Activated B cell treated with CpG ODN at 0.5 μM for 24 hours (primary cell): ENCODE results near the gene SLC25A33. TPM values are rescaled to one million over a fixed set of nuclear protein-coding genes. Genes with fewer than 3 reads are reported as not detected.

Source experiments
- ATAC-seq: fragments of 200-7000 bp; cut with Tn5 transposase; one replicate; pipeline ENCODE4 v1.10.0; 2021; ENCODE audit warnings: low read depth, mild to moderate bottlenecking, moderate library complexity
- CTCF ChIA-PET: fragments of 350-600 bp; sonication (Branson Sonifier 250); formaldehyde crosslinking; loops from one replicate; lab custom pipeline; 2021; ENCODE audit warnings: antibody characterized with exemption; lab: Charles Lee
- POLR2A ChIA-PET: fragments of 350-600 bp; sonication (Branson Sonifier 250); formaldehyde crosslinking; loops from one replicate; lab custom pipeline; 2021; ENCODE audit warnings: antibody characterized with exemption; lab: Charles Lee
- DNase-seq: peaks from one replicate; pipeline ENCODE4 v3.0.0; 2022
- H3K27ac Mint-ChIP-seq: one replicate; pipeline ENCODE4 v1.8.0; 2020; ENCODE audit warnings: mixed read lengths
- H3K27me3 Mint-ChIP-seq: one replicate; pipeline ENCODE4 v1.8.0; 2021; ENCODE audit warnings: mixed read lengths
- H3K36me3 Mint-ChIP-seq: one replicate; pipeline ENCODE4 v1.8.0; 2021; ENCODE audit warnings: low read depth, mixed read lengths
- H3K4me1 Mint-ChIP-seq: one replicate; pipeline ENCODE4 v1.8.0; 2021; ENCODE audit warnings: mixed read lengths
- H3K4me3 Mint-ChIP-seq: one replicate; pipeline ENCODE4 v1.8.0; 2020; ENCODE audit warnings: mild to moderate bottlenecking, mixed read lengths
- H3K9me3 Mint-ChIP-seq: one replicate; pipeline ENCODE4 v1.8.0; 2020; ENCODE audit warnings: mixed read lengths
- CTCF ChIP-seq: fragments of 200-600 bp; IDR thresholded peaks from one replicate; pipeline ENCODE4 v1.8.0; 2022; ENCODE audit warnings: antibody characterized with exemption, mild to moderate bottlenecking
- intact Hi-C: fragments of 100-400 bp; cut with micrococcal nuclease; formaldehyde crosslinking; loops from one replicate; pipeline ENCODE4 v1.15.1; 2024
- total RNA-seq: library from RNA; stranded (reverse); gene quantifications from 2 replicates; pipeline ENCODE4 v1.2.3, GENCODE V29; 2022

The SLC25A33 gene
- total RNA-seq, 1 donor from 2014 or later, result 7.5 TPM

GRCh38 chr1:9634582-9634981 is 95.3 kb downstream of the SLC25A33 start:
- no peak for ATAC-seq
- POLR2A ChIA-PET, result interaction anchor here (0.6 to 11.2 kb wide), 4 partner anchors 11 to 31 kb away, joined by 3 to 699 read pairs (median 4); partner anchors contain the start of gene PIK3CD
- TF ChIP-seq CTCF, result no peak
- Mint-ChIP-seq H3K4me3 (no peak overlapping the region), H3K27ac (peak overlapping the region; percentile 30), H3K27me3 (no peaks in the 10 kb centered on the region), H3K9me3 (no peaks in the 10 kb centered on the region), H3K36me3 (peaks cover 37% of the 10 kb centered on the region), H3K4me1 (peaks cover 52% of the 10 kb centered on the region)
- CTCF ChIA-PET, result no interaction called here
- intact Hi-C loops, result no loop called here
- no peak for DNase-seq

Other genes with a start within 250 kb of the SLC25A33 start
- gene SPSB1, start 246.6 kb upstream of the SLC25A33 start, total RNA-seq, result 5.8 and 6.1 TPM in 2 replicates
- 8.1 and 9.4 TPM in 2 replicates for gene TMEM201, start 49.4 kb downstream of the SLC25A33 start, total RNA-seq
- 238 and 265 TPM in 2 replicates for gene PIK3CD, start 112.3 kb downstream of the SLC25A33 start, total RNA-seq